NK-92 treated with Interleukin-12 subunit alpha and Interleukin-12 subunit beta, amount 100 ng/mL, for 24 hours (cell line): ENCODE results near the gene FLT1.

Source experiments
- DNase-seq: peaks from one replicate; lab custom pipeline; 2025; lab: John Stamatoyannopoulos, UW

FLT1 gene, protein sequence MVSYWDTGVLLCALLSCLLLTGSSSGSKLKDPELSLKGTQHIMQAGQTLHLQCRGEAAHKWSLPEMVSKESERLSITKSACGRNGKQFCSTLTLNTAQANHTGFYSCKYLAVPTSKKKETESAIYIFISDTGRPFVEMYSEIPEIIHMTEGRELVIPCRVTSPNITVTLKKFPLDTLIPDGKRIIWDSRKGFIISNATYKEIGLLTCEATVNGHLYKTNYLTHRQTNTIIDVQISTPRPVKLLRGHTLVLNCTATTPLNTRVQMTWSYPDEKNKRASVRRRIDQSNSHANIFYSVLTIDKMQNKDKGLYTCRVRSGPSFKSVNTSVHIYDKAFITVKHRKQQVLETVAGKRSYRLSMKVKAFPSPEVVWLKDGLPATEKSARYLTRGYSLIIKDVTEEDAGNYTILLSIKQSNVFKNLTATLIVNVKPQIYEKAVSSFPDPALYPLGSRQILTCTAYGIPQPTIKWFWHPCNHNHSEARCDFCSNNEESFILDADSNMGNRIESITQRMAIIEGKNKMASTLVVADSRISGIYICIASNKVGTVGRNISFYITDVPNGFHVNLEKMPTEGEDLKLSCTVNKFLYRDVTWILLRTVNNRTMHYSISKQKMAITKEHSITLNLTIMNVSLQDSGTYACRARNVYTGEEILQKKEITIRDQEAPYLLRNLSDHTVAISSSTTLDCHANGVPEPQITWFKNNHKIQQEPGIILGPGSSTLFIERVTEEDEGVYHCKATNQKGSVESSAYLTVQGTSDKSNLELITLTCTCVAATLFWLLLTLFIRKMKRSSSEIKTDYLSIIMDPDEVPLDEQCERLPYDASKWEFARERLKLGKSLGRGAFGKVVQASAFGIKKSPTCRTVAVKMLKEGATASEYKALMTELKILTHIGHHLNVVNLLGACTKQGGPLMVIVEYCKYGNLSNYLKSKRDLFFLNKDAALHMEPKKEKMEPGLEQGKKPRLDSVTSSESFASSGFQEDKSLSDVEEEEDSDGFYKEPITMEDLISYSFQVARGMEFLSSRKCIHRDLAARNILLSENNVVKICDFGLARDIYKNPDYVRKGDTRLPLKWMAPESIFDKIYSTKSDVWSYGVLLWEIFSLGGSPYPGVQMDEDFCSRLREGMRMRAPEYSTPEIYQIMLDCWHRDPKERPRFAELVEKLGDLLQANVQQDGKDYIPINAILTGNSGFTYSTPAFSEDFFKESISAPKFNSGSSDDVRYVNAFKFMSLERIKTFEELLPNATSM (N-terminal part only)

DNA sequence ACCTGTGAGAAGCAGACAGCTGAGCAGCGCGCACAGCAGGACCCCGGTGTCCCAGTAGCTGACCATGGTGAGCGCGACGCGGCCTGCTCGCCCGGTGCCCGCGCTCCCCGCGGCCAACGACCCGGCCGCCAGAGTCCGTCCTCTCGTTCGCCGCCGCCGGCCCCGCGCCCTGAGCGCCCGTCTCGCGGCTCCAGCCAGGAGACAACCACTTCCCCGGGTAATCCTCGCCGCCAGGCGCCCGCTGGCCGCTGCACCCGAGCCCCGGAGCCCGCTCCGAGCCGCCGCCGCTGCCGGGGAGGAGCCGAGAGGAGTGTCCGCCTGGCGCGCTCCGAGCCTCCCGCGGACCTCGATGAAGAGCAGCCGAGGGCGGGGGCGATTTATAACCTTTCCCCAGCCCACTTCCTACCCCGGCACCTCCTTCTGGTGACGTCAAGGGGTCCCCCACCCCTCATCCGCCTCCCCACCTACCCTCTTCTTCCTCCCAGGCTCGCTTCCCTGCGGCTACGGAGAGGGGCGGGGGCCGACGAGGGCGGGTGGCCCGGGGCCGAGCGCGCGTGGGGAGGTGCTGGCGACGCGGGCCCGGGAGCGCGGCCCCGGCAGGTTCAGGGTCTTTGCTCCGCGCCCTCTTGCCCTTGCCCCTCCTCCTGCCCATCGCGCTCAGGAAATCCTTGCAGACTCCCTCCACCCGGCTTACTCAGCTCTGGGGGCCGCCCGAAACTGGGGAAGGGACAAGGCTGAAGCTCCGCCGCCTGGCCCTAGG lies at the start of gene FLT1:
FLT1 (minus strand) TSS at position 351 of the 760 bp plus-strand sequence; CDS start at position 66, 285 bp downstream.
- no peak for DNase-seq

DNA sequence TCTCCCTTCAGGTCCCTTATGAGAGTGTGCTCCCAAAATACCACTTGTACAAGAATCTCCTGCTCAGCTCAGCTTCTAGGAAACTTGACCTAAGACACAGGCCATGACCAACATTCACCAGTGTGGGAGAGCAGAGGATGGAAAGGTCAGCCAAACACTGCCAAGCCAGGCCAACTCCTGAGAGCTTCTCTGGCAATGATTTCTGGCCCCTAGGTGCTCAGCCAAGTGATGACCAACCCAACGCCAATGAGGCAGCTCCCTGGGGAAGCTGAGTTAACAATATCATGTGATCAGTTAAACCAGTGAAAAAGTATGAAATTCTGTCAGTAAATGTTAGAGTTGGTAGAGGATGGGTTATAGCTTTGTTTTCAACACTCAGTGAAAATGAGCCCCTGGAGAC lies 49.1 kb upstream of the FLT1 start:
- DNase-seq, result no peak

DNA sequence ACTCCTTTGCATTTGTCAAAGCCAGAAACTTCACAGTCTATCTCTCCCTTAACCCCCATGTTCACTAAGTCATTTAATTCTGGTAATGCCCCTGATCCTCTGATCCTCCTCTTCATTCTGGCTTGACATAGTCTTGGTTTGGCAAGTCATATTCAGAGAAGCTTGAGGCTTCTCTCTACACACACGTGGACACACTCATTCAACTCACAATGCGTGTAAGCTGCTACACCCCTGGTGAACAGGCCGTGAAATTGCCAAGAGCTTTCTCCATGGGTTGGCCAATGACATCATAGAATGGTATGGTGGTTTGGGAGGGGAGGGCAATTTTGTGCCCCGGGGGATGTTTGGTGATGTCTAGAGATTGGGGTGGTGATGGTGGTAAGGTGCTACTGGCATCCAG lies 47.9 kb upstream of the FLT1 start:
- DNase-seq, result no peak

DNA sequence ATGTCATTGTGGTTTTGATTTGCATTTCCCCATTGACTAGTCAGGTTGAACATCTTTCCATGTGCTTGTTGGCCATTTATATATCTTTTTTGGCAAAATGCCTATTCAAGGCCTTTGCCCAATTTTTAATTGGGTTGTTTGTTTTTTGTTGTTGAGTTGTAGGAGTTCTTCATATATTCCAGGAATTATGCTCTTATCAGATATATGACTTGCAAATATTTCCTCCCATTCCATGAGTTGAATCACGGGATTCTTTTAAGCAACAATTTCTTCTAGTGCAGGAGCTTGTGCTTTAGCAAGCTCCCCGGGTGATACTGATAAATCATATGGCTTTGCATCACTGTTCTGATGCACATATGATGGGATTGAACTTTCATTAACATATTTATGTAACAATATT lies 47.0 kb upstream of the FLT1 start:
- no peak for DNase-seq

DNA sequence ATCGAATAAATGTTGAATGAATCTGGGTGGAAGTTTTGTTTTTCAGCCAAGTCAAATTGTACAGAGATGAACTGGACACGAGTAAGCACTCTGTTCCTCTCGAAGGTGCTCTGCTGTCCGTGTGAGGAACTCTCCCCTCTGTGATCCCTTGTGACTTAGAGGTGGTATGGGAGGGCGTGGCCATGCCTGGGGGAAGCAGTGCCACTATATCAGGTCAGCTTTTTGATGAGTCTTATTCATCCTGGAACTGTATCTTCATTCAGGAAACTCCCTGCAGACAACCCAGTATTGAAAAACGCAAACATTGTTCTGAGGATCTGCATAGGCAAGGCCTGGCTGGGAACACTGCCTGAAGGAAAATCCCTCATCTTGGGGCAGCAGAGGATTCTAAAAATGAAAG lies 45.7 kb upstream of the FLT1 start:
- no peak for DNase-seq

DNA sequence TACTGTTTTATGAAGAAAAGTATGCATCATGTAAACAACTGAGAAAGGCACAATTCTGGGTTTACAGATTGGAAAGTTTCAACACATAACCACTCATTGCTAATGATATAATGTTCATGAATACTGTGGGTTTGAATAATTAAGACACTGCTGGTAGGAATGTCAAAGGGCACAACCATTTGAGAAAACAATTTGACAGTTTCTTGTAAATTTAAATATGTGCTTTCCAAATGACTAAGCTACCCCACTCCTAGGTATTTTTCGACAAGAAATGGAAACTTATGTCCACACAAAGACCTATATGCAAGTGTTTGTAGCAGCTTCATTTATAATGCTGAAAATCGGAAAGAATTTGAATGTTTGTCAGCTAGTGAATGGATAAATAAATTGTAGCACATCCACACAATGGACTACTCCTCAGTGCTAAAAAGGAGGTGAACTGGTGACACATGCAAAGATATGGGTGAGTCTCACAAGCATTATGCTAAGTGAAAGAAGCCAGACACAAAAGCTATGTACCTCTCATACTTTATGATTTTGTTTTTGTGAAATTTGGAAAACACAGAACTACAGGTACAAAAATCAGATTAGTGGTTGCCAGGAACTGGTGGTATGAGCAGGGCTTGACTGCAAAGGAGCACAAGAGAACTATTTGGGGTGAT lies 44.8 kb upstream of the FLT1 start:
- DNase-seq, result no peak

DNA sequence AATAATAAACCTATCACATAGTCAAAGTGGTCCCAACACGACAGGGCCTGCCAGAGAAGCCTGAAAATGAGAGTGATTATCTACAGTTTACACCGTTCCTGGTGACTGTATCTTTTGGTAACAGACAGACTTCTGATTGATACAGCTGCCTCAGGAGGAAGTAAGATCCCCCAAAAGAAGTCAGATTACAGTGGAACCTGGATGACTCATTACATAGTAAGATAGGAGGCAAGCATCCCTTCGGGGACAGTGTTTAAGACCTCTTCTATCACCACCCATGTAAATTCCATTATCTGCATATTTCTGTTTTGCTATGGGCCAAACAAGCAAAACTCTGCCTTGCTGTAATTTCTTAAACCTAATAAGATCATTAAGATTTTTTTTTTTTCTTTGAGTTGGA lies 44.0 kb upstream of the FLT1 start:
- DNase-seq, result no peak

DNA sequence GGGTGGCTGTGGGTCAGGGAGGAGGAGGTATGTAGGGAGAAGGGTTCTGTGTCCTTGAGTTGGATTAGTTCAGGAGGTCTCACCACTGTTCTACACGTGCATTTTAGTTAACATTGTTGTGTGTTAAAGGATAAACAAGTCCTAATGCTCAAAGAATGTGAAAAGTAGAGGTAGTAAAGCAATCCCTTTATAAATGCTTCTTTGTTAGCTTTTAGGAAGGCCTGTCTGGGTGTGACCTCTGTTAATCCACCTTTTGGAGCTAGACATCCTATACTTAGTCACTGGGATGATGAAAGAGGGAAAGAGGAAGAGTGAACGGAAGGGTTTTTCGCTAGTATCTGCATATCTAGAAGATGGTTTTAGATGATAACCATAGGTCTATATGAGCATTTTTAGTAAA lies 42.2 kb upstream of the FLT1 start:
- no peak for DNase-seq

DNA sequence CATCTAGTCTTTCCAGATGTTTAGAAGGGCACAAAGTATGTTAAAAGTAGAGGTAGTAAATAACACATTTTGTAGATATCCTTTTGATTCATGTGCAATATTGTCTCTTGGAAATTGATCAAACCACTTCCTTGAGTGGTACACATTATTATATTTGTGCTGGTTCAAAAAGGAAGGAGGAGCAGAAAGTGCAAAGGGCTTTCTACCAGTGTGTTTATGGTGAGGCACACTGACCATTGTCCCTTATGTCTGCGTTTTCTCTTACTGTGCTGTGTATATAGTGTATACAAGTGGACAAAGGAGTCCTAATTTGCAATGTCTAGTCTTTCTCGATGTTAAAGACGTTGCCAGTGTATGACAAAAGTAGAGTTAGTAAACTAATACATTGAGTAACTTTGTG lies 41.4 kb upstream of the FLT1 start:
- DNase-seq, result no peak

DNA sequence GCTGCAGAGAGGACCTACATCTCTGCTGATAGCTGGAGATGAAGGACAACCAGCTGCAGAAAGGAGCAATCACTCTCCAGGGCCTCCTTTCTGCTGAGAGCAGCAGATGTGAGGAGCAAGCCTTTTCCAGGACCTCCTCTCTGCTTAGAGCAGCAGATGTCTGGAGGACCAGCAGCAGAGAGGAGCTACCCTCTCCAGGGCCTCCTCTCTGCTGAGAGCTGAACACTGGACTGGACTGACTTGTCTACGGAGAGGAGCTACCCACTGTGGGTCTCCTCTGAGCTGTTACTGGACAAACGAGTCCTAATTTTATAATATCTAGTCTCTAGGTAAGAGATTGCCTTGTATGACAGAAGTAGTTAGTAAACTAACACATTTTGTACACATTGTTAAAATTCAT lies 40.8 kb upstream of the FLT1 start:
- no peak for DNase-seq

DNA sequence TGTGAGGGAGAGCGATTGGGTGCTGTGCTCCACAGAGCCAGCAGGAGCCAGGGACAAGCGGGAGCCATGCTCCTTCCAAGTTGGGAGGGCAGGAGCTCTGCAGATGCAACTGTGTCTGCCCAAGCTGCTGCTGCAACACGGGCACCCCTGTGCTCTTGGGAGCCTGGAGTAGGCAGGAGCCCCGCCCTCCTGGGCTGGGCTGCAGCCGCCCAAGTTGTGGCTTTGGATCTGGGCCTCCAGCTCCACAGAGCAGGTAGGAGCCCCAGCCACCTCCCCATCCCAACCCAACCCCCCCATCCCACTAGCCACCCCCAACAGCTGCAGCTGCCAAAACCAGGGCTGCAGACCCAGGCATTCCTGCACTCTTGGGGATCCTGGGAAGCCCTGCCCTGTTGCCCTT lies 39.9 kb upstream of the FLT1 start:
- no peak for DNase-seq

DNA sequence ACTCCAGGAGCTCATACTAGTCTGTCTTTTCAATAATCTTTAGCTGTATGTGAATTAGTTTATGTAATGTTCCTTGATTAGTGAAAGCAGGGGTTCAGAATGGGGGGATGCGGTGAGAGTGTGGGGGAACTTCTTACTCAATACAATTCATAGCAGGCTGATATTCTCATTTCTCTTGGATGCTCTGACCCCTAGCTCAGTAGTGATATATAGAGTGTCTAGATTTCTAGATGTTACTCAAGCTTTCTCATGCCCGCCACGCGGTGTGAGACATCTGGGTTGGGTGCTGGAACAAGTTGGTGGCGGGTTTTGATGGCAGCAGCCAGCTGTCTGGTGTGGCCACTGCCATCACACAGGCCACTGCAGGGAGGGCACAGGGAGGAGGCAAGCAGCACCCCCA lies 39.3 kb upstream of the FLT1 start:
- no peak for DNase-seq

DNA sequence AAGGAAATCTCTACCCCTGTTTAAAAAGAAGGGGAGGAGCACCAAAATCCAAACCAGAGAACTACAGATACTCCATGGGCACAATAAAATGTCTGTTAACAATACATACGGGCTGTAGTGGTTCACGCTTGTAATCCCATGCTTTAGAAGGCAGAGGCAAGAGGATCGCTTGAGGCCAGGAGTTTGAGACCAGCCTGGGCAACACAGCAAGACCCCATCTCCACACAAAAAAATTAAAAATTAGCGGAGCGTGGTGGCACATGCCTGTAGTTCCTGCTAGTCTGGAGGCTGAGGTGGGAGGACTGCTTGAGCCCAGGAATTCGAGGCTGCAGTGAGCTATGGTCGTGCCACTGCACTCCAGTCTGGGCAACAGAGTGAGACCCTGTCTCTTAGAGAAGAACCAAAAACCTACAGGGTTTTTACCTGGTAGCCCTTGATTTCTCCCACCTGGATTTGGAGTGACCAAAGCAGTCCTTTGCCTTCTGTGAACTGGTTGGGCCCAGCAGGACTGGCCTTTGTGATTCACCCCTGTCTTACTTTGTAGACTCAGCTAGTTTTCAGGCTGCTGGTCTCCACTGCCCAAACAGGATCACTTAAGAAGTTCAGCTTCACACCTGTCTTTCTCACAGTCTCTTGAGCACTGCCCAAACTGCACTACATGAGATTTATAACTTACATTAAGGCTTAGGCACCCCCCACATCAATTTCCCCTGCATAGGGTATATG lies 38.7 kb upstream of the FLT1 start:
- DNase-seq, result no peak

DNA sequence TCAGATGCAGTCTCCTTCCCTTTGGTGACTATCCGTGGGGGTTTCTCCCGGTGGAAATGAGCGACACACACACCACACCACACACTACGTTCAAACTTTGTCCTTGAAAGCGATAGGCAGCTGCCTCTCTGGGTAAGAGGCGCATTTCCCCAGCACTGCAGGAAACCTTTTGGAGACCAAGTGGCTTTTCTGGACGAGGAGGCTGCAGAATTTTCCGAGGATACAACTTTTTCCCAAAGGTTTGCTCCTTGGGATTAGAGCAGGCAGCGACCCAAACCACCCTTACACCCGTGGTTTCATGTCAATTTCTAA lies 38.2 kb upstream of the FLT1 start:
- DNase-seq, result no peak

DNA sequence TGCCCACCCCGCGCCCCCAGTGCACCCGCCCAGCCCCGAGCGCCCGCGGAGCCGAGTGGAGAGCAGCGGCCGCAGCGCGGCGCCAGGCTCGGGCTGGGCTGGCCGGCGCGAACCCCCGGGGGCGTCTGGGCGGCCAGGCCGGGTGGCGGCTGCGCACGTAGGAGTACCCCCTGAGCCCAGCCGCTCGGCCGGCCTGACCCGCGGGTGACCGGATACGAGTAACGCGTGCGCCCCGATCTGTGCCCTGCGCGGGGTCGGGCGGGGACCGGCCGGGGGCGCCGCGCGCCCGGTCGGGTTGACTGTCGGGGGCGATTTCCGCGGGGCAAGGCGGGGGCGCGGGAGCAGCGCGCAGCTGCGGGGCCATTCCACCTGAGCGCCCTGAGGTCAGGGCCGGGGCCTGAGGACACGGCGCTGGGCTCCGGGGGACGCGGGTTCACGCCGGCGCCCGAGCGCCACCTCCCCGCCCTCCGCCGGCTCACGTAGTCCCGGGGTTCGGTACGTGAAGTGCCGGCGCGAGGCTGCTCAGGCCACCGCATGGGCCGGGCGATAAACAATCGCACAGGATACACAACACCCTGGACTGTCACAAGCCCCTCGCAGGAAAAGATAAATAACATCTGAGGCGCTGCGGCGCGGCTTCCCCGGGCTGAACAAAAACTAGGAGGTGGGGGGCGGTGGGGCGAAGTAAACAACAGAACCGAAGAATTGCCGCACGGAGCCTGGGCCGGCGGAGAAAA lies 37.6 kb upstream of the FLT1 start:
- DNase-seq, result no peak

DNA sequence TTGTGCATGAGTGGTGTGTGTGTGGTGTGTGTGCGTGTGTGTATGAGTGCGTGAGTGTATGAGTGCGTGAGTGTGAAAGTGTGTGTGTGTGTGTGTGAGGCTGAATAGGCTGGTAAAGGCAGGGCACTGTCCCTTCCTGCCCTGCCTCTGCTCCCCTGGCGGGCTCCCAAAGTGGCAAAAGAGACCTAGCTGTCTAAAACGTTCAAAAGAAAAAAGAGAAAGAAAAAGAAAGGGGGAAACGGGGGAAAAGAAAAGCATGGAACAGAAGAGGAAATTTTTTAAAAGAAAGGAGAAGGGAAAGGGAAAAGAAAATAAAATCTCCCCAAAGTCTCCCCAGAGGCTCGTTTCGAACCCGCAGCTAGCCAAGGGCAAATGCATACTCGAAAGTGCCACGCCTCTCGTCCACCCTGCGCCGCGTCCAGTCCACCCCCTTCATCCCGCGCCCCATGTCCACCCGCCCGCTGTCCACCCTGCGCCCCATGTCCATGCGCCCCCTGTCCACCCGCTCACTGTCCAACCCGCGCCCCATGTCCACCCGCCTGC lies 37.0 kb upstream of the FLT1 start:
- DNase-seq, result no peak

DNA sequence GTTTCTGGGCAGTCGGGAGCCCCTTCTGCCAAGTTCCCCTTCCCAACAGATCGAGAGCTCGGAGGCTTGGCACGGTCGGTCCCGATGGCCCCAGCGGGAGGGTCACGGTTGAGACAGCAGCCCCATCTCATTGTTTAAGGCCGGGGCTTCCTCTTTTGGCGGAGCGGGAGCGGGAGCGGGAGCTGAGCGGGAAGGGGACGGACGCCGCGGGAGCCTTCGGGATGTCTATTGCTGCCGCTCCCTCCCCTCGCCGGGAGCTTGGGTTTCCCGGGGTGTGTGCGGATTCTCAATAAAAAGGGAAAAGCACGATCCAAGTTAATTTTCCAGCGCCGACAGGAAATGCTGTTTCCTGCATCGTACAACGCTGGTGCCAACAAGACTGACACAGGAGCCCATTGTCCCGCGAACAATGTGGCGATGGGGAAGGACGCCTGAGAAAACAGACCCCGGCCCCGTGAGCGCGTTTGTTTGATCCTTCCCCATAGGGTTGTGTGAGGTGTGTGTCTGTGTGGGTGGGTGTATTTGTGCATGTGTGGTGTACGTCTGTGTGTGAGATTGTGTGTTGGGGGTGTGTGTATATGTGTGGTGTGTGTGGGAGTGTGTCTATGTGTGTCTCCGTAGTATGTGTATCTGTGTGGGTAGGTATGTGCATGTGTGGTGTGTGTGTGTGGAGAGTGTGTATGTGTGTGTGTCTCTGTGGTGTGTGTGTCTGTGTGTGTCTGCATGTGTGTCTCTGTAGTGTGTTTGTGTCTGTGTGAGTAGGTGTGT lies 36.3 kb upstream of the FLT1 start:
- no peak for DNase-seq

DNA sequence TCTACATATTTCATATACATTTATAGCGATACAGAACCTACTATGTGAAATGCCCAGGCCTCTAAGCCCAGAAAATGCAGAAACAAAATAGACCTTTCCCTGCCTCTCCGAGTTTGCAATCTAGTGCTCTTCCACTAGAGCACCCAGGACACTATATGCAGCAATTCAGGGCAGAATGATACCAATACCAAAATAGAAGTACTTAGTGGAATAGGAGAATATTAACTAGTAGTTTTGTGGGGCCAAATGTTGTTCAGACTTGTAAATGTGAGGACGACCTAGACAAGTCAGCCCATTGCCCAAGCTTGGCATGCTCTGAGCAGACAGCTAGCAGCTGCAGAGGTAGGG lies 35.8 kb upstream of the FLT1 start:
- no peak for DNase-seq

DNA sequence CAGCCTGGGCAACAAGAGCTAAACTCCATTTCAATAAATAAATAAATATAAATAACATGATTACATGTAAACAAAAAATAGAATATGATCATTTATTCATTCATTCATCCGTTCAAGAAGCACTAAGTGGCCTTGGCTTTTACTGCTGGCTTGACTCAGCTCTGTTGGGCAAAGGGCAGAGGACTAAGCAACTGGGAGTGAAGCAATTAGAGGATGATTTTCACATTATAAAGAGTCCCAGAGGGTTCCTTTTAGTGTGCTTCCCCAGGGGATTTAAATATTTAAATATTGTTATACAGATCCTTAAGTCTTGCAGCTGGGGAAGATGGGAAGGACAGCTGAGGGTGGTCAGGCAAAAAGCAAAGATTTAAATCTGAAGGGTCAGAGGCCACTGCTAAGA lies 34.9 kb upstream of the FLT1 start:
- DNase-seq, result no peak
